Testis (tissue), 2 donors: ENCODE data around the gene TNFRSF8.

Experiments
- POLR2A ChIP-seq: fragments of 450-650 bp; IDR thresholded peaks from one replicate; pipeline ENCODE4 v1.6.1; 2017; ENCODE audit warnings: antibody characterized with exemption, mild to moderate bottlenecking, moderate library complexity
- TF ChIP-seq, protein P1 (sequence below), 3 experiments: fragments of 450-650 bp in 2 of 3; fragments of 200-600 bp in 1 of 3; sonication (generic) in 1 of 3; IDR thresholded peaks; one replicate each; pipeline ENCODE4 v1.5.1; 2016 to 2019; ENCODE audit warnings: antibody characterized with exemption in 3 of 3, mild to moderate bottlenecking in 2 of 3, moderate library complexity in 1 of 3

DNA sequence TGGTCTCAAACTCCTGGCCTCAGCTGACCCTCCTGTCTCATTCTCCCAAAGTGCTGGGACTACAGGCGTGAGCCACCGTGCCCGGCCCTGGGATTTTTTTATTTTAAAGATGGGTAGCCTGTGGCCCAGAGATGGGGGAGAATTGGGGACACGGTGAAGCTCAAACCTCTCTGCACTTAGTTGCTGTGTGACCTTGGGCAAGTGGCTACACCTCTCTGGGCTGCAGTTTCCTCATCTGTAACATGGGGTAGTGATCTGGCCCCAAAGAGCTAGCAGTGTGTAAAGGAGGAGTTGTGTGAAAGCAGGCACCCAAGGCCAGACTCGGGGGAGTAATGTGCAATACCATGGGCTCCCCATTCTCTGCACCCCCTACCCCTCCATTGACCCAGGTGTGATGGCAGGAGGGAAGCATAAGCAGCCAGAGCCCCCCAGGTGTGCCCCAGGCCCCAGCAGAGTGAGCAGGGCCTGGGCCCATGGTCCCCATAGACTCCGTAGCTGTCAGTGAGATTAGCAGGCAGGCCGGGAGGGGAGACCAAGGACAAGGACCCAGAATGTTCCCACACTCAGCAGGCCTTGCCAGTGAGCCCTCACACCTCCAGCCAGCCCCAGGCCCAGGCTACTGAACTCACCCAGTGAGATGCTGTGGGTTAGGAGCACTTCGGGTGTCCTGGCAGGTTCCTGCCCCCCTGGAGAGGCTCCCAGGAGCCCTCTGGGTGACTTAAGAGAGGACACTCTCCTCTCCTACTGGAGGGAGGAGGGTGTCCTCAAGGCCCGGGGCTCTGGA, 17.9 kb downstream of the TNFRSF8 start:
- TF ChIP-seq, protein P1, sequence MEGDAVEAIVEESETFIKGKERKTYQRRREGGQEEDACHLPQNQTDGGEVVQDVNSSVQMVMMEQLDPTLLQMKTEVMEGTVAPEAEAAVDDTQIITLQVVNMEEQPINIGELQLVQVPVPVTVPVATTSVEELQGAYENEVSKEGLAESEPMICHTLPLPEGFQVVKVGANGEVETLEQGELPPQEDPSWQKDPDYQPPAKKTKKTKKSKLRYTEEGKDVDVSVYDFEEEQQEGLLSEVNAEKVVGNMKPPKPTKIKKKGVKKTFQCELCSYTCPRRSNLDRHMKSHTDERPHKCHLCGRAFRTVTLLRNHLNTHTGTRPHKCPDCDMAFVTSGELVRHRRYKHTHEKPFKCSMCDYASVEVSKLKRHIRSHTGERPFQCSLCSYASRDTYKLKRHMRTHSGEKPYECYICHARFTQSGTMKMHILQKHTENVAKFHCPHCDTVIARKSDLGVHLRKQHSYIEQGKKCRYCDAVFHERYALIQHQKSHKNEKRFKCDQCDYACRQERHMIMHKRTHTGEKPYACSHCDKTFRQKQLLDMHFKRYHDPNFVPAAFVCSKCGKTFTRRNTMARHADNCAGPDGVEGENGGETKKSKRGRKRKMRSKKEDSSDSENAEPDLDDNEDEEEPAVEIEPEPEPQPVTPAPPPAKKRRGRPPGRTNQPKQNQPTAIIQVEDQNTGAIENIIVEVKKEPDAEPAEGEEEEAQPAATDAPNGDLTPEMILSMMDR (IDR thresholded peaks at IDR 0.05) = no peak
- TF ChIP-seq POLR2A = no peak
